22Rv1 (cell line): Measurements from ENCODE around the gene GHRHR.

Source experiments
- ZFX ChIP-seq: fragments of 450-650 bp; IDR thresholded peaks from 2 replicates; pipeline ENCODE4 v1.6.1; 2017; ENCODE audit warnings: antibody characterized with exemption, borderline replicate concordance
- TF ChIP-seq, protein P1 (sequence below): fragments of 450-650 bp; IDR thresholded peaks from 2 replicates; pipeline ENCODE4 v1.5.1; 2017; ENCODE audit warnings: mild to moderate bottlenecking

- no peak for TF ChIP-seq ZFX
- TF ChIP-seq, protein P1, sequence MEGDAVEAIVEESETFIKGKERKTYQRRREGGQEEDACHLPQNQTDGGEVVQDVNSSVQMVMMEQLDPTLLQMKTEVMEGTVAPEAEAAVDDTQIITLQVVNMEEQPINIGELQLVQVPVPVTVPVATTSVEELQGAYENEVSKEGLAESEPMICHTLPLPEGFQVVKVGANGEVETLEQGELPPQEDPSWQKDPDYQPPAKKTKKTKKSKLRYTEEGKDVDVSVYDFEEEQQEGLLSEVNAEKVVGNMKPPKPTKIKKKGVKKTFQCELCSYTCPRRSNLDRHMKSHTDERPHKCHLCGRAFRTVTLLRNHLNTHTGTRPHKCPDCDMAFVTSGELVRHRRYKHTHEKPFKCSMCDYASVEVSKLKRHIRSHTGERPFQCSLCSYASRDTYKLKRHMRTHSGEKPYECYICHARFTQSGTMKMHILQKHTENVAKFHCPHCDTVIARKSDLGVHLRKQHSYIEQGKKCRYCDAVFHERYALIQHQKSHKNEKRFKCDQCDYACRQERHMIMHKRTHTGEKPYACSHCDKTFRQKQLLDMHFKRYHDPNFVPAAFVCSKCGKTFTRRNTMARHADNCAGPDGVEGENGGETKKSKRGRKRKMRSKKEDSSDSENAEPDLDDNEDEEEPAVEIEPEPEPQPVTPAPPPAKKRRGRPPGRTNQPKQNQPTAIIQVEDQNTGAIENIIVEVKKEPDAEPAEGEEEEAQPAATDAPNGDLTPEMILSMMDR = no peak
Observed at GRCh38 chr7:30928254-30928872, 35.4 kb upstream of the GHRHR start.
